RWPE2 (cell line): Measurements from ENCODE around the gene CCDC7.

ENCODE experiments used
- ATAC-seq: fragments of 200-7000 bp; cut with Tn5 transposase; 3 replicates; pipeline ENCODE4 v1.9.1; 2021; ENCODE audit warnings: low read depth
- DNase-seq: peaks from one replicate; pipeline ENCODE4 v3.0.0-alpha.2; 2020; ENCODE audit warnings: low spot score
- H3K27ac ChIP-seq: fragments of 450-650 bp; 2 replicates; pipeline ENCODE4 v1.5.1; 2017; ENCODE audit warnings: mild to moderate bottlenecking; ENCODE audit not compliant: poor library complexity, severe bottlenecking
- H3K27me3 ChIP-seq: fragments of 250-450 bp; sonication (Bioruptor Pico); 2 replicates; pipeline ENCODE4 v1.5.1; 2021; ENCODE audit warnings: mild to moderate bottlenecking, moderate library complexity; ENCODE audit not compliant: insufficient read depth, poor library complexity, severe bottlenecking
- H3K36me3 ChIP-seq: fragments of 250-450 bp; sonication (Bioruptor Pico); 2 replicates; pipeline ENCODE4 v1.5.1; 2020; ENCODE audit warnings: low read depth, mild to moderate bottlenecking, moderate library complexity
- H3K4me1 ChIP-seq: fragments of 250-450 bp; sonication (Bioruptor Pico); 2 replicates; pipeline ENCODE4 v1.5.1; 2021; ENCODE audit warnings: mild to moderate bottlenecking, moderate library complexity; ENCODE audit not compliant: insufficient read depth, poor library complexity, severe bottlenecking
- H3K4me3 ChIP-seq: fragments of 250-450 bp; sonication (Bioruptor Pico); 2 replicates; pipeline ENCODE4 v1.5.1; 2021; ENCODE audit warnings: mild to moderate bottlenecking, moderate library complexity; ENCODE audit not compliant: severe bottlenecking
- H3K9me3 ChIP-seq: fragments of 250-450 bp; sonication (Bioruptor Pico); 2 replicates; pipeline ENCODE4 v1.5.1; 2021; ENCODE audit warnings: mild to moderate bottlenecking, moderate library complexity; ENCODE audit not compliant: severe bottlenecking
- CTCF ChIP-seq: fragments of 450-650 bp; IDR thresholded peaks from one replicate; pipeline ENCODE4 v1.5.1; 2017; ENCODE audit warnings: mild to moderate bottlenecking, moderate library complexity; ENCODE audit not compliant: poor library complexity, severe bottlenecking

CCDC7 gene

GRCh38 chr10:32621969-32622368 is 176.0 kb downstream of the CCDC7 start:
- ATAC-seq (no peak), DNase-seq (no peak)
- H3K27me3 ChIP-seq, result peaks cover 9% of the 10 kb centered on the region
- H3K4me1 ChIP-seq, result no peaks in the 10 kb centered on the region
- no peaks in the 10 kb centered on the region for H3K36me3 ChIP-seq
- H3K9me3 ChIP-seq, result no peaks in the 10 kb centered on the region
- H3K4me3 ChIP-seq, result no peak overlapping the region
- no peak for TF ChIP-seq CTCF
- no peak overlapping the region for H3K27ac ChIP-seq

- H3K4me1 ChIP-seq, result no peaks in the 10 kb centered on the region
- H3K4me3 ChIP-seq, result no peak overlapping the region
- TF ChIP-seq CTCF, result no peak
- DNase-seq, result no peak
- H3K9me3 ChIP-seq, result no peaks in the 10 kb centered on the region
- ATAC-seq, result no peak
- peaks cover 5% of the 10 kb centered on the region for H3K27me3 ChIP-seq
- H3K36me3 ChIP-seq, result no peaks in the 10 kb centered on the region
- H3K27ac ChIP-seq, result no peak overlapping the region
Measured at GRCh38 chr10:32622409-32622808, 176.5 kb downstream of the CCDC7 start.

GRCh38 chr10:32627183-32627582 is 181.2 kb downstream of the CCDC7 start:
- Histone ChIP-seq H3K9me3 (no peaks in the 10 kb centered on the region), H3K4me3 (no peak overlapping the region), H3K27me3 (no peaks in the 10 kb centered on the region), H3K4me1 (no peaks in the 10 kb centered on the region), H3K27ac (no peak overlapping the region), H3K36me3 (no peaks in the 10 kb centered on the region)
- no peak for TF ChIP-seq CTCF
- DNase-seq (no peak), ATAC-seq (no peak)

- TF ChIP-seq CTCF, result no peak
- H3K4me3 ChIP-seq, result no peak overlapping the region
- H3K27ac ChIP-seq, result no peak overlapping the region
- DNase-seq (no peak), ATAC-seq (no peak)
- no peaks in the 10 kb centered on the region for H3K27me3 ChIP-seq
- no peaks in the 10 kb centered on the region for H3K36me3 ChIP-seq
- no peaks in the 10 kb centered on the region for H3K4me1 ChIP-seq
- H3K9me3 ChIP-seq, result no peaks in the 10 kb centered on the region
Measured at GRCh38 chr10:32629910-32630309, 184.0 kb downstream of the CCDC7 start.

GRCh38 chr10:32646535-32646934 is 200.6 kb downstream of the CCDC7 start:
- ATAC-seq, result no peak
- H3K27me3 ChIP-seq, result peaks cover 1% of the 10 kb centered on the region
- H3K9me3 ChIP-seq, result peaks cover 5% of the 10 kb centered on the region

More at GRCh38 chr10:32646535-32646934, 200.6 kb downstream of the CCDC7 start:
- no peak overlapping the region for H3K27ac ChIP-seq
- H3K4me3 ChIP-seq, result no peak overlapping the region
- H3K36me3 ChIP-seq, result no peaks in the 10 kb centered on the region
- H3K4me1 ChIP-seq, result no peaks in the 10 kb centered on the region
- TF ChIP-seq CTCF, result no peak
- DNase-seq, result no peak
